Heart left ventricle (tissue), 13 donors: ENCODE data around the gene AHDC1.

Experiments used
- CTCF ChIP-seq, 12 donors: fragments of 200-600 bp; sonication (generic) in 4 of 12; IDR thresholded peaks; one replicate each; pipeline versions ENCODE4 v1.5.0 to v1.8.0; 2018 to 2022; ENCODE audit warnings: antibody characterized with exemption in 12 of 12, mild to moderate bottlenecking in 5 of 12
- POLR2A ChIP-seq, 2 donors: fragments of 450-650 bp; IDR thresholded peaks; one replicate each; pipeline ENCODE4 v1.6.1; 2017; ENCODE audit warnings: antibody characterized with exemption in 2 of 2, mild to moderate bottlenecking in 2 of 2, moderate library complexity in 2 of 2
- donor health status: ischemic (EF 13 %, LVEDD 7.1; RV severe dilation, severe dysfunction).
- donor health status: DM: no; HTN: yes; CAD: no.
- donor health status: DM: no; HTN: no; CAD: no.
- donor health status: ischemic (EF 25% LVEDD 6.9; RV normal size, moderate dysfunction).
- donor health status: ischemic (EF 25% LVEDD 5.7; RV mildly dilated, moderate dysfunction).
- donor health status: ischemic (EF 35%, LVEDD 5.7; RV mildly dilated, moderate dysfunction).
- donor health status: nonischemic (EF 11% LVEDD 7.7; RV severe dilation, severe dysfunction).
- donor health status: DM: yes; HTN: yes; CAD: no.
- donor health status: PGD.
- donor health status: ischemic (EF 29% LVEDD 5.4; RV normal size, mild dysfunction).
- donor health status: nonischemic (EF 23%, LVEDD 6.1; RV moderate dilation, normal function).

- TF ChIP-seq CTCF (IDR thresholded peaks at IDR 0.05) (no peak), POLR2A (IDR thresholded peaks at IDR 0.05) (no peak)
These were observed 42.6 kb downstream of the AHDC1 start for GRCh38 chr1:27561124-27561899.
